ENCODE measurements around the gene KRT33B. TPM values are rescaled to one million over a fixed set of nuclear protein-coding genes. Genes with fewer than 3 reads are reported as not detected.
A peak's percentile ranks its signal among the peaks of the same experiment; 100 is the strongest.

KRT33B gene
- total RNA-seq, 1 donor from 2014 or later = not detected

DNA sequence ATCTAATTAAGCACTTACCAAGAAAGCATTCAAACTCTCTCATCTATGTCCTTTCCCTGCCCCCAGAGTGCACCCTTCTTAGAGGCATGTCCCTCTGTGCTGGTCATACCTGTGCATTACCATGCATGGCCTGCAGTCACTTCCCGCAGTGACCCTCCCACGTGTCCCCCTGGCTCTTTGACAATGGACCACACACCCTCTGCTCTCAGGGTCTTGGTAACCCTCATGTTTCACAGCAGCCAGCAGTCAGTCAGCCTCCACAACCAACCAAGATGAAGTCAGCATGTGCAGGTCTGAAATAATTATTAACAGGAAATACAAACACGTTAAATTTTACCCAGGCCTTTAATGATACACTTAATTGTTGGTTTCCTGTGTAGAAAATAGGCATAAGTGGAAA lies 29.1 kb downstream of the KRT33B start:
- POLR2A ChIA-PET = no interaction called here
- no peak overlapping the region for H3K4me3 Mint-ChIP-seq

DNA sequence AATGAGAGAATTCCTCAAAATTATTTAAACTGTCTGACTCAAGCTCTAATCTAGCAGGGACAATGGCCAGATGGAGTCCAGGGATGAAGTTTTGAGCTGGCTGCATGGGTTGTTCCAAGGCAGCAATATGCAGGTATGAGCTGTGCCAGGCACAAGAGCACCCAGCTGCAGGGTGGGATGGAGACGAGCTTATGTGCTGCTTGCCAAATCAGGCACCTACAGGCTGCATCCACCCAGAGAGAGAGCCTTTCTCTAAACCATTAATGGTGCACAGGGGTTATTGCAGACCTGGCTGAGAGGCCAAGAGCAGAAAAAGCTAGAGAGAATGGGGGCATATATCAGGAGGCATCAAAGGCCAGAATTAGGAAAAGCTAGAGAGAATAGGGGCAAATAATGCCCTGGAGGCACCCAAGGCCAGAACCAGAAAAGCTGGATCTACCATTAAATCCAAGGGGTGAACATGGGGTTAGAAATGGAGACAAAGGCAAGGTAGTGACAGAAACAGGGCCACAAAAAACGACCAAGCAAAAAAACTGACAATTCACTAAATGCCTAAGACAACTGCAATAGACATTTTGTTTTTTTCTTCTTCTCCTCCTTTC lies 29.9 kb downstream of the KRT33B start:
- ChIA-PET POLR2A (no interaction called here), CTCF (no interaction called here)
- Mint-ChIP-seq H3K27me3 (peaks cover 10% of the 10 kb centered on the region), H3K4me1 (peaks cover 11% of the 10 kb centered on the region), H3K9me3 (peaks cover 14% of the 10 kb centered on the region), H3K4me3 (no peak overlapping the region), H3K36me3 (ENCODE audit: low read depth) (no peaks in the 10 kb centered on the region), H3K27ac (no peak overlapping the region)
- TF ChIP-seq CTCF (IDR thresholded peaks at IDR 0.05) = no peak
- intact Hi-C loops (cut with micrococcal nuclease) = no loop called here
- no peak for DNase-seq
- ATAC-seq (ENCODE audit: low read depth) = no peak

More for the DNA sequence above, 29.1 kb downstream of the KRT33B start:
- H3K9me3 Mint-ChIP-seq = peaks cover 14% of the 10 kb centered on the region
- intact Hi-C loops (cut with micrococcal nuclease) = no loop called here
- TF ChIP-seq CTCF (IDR thresholded peaks at IDR 0.05) = no peak
- ATAC-seq (ENCODE audit: low read depth) = no peak
- H3K36me3 Mint-ChIP-seq (ENCODE audit: low read depth) = no peaks in the 10 kb centered on the region
- no peak for DNase-seq
- H3K27me3 Mint-ChIP-seq = peaks cover 10% of the 10 kb centered on the region
- H3K27ac Mint-ChIP-seq = no peak overlapping the region
- H3K4me1 Mint-ChIP-seq = peaks cover 9% of the 10 kb centered on the region
- CTCF ChIA-PET = no interaction called here

GRCh38 chr17:41338961-41339485 lies 30.6 kb downstream of the KRT33B start:
- Mint-ChIP-seq H3K4me1 (peaks cover 17% of the 10 kb centered on the region), H3K36me3 (ENCODE audit: low read depth) (no peaks in the 10 kb centered on the region), H3K4me3 (no peak overlapping the region), H3K27ac (no peak overlapping the region), H3K27me3 (peaks cover 10% of the 10 kb centered on the region), H3K9me3 (peaks cover 14% of the 10 kb centered on the region)
- ATAC-seq (ENCODE audit: low read depth) (no peak), DNase-seq (no peak)
- TF ChIP-seq CTCF (IDR thresholded peaks at IDR 0.05) = no peak
- intact Hi-C loops (cut with micrococcal nuclease) = no loop called here
- ChIA-PET CTCF (no interaction called here), POLR2A (no interaction called here)

- Mint-ChIP-seq H3K36me3 (ENCODE audit: low read depth) (no peaks in the 10 kb centered on the region), H3K4me1 (peaks cover 19% of the 10 kb centered on the region), H3K9me3 (no peaks in the 10 kb centered on the region), H3K27me3 (peaks cover 4% of the 10 kb centered on the region), H3K27ac (no peak overlapping the region), H3K4me3 (no peak overlapping the region)
- TF ChIP-seq CTCF (IDR thresholded peaks at IDR 0.05) = no peak
- DNase-seq = no peak
- intact Hi-C loops (cut with micrococcal nuclease) = no loop called here
- POLR2A ChIA-PET = no interaction called here
- ATAC-seq (ENCODE audit: low read depth) = no peak
- CTCF ChIA-PET = no interaction called here
These were observed 33.9 kb downstream of the KRT33B start for GRCh38 chr17:41335747-41336146.

GRCh38 chr17:41334385-41335305 lies 35.0 kb downstream of the KRT33B start:
- TF ChIP-seq CTCF (IDR thresholded peaks at IDR 0.05) = no peak
- H3K9me3 Mint-ChIP-seq = no peaks in the 10 kb centered on the region
- H3K4me3 Mint-ChIP-seq = no peak overlapping the region
- H3K36me3 Mint-ChIP-seq (ENCODE audit: low read depth) = no peaks in the 10 kb centered on the region
- CTCF ChIA-PET = no interaction called here
- ATAC-seq (ENCODE audit: low read depth) (peak; percentile 66), DNase-seq (no peak)
- no peak overlapping the region for H3K27ac Mint-ChIP-seq
- H3K27me3 Mint-ChIP-seq = peaks cover 4% of the 10 kb centered on the region
- H3K4me1 Mint-ChIP-seq = peaks cover 13% of the 10 kb centered on the region
- intact Hi-C loops (cut with micrococcal nuclease) = no loop called here
- POLR2A ChIA-PET = no interaction called here
